Measurements from ENCODE around the gene LMO4. TPM values are rescaled to one million over a fixed set of nuclear protein-coding genes. Genes with fewer than 3 reads are reported as not detected.

LMO4 gene
- total RNA-seq, 1 donor from 2014 or later = 42.9 TPM

GRCh38 chr1:87296206-87296605, 32.5 kb upstream of the LMO4 start:
- Histone ChIP-seq H3K36me3 (ENCODE audit: insufficient read depth, low read length) (no peaks in the 10 kb centered on the region), H3K9ac (ENCODE audit: low read length) (no peak overlapping the region), H4K20me1 (ENCODE audit: insufficient read depth, low read length) (no peaks in the 10 kb centered on the region), H3K27me3 (ENCODE audit: insufficient read depth, low read length) (no peaks in the 10 kb centered on the region), H3K79me2 (ENCODE audit: insufficient read depth, low read length) (no peaks in the 10 kb centered on the region), H3K9me3 (ENCODE audit: insufficient read depth, low read depth, low read length) (no peaks in the 10 kb centered on the region), H3K4me1 (ENCODE audit: insufficient read depth, low read length) (peaks cover 3% of the 10 kb centered on the region), H3K4me3 (ENCODE audit: insufficient read depth, low read depth, low read length) (no peak overlapping the region), H3K27ac (ENCODE audit: low read depth, low read length) (no peak overlapping the region), H2AFZ (ENCODE audit: low read depth, low read length) (no peak overlapping the region), H3K4me2 (ENCODE audit: low read length) (no peak overlapping the region)
- no peak for FAIRE-seq
- peaks cover 3% of the 10 kb centered on the region for H3K27me3 Mint-ChIP-seq (ENCODE audit: low read depth, unreplicated experiment)
- H3K4me3 Mint-ChIP-seq (ENCODE audit: unreplicated experiment) = no peak overlapping the region
- no peak for DNase-seq (ENCODE audit: low read depth)
- peaks cover 2% of the 10 kb centered on the region for H3K9me3 Mint-ChIP-seq (ENCODE audit: unreplicated experiment)
- TF ChIP-seq EZH2 (IDR thresholded peaks at IDR 0.05; ENCODE audit: insufficient read depth, low read length) (no peak), CTCF (IDR thresholded peaks at IDR 0.05; ENCODE audit: insufficient read depth, low read depth, low read length) (no peak)
- peaks cover 1% of the 10 kb centered on the region for H3K36me3 Mint-ChIP-seq (ENCODE audit: low read depth, unreplicated experiment)
- H3K4me1 Mint-ChIP-seq (ENCODE audit: low read depth, unreplicated experiment) = peaks cover 10% of the 10 kb centered on the region
- no peak overlapping the region for H3K27ac Mint-ChIP-seq (ENCODE audit: unreplicated experiment)

DNA sequence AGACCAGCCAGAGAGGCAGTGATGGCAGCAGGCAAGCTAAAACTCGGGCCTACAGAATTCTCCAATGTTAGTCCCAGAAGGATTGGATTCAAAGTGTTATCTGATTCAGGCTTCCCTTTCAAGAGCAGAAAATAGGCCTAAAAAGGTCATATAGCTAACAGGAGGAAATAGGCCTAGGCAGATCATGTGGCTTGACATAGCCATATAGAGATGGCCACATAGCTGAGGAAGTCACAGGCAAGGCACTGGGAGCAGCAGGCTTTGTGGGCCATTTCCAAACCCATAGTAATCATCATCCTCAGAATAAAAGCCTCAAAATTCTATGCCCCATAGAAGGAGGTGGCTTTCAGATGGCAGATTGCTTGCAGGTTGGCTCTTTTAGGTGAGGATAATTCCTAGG, 29.0 kb upstream of the LMO4 start:
- peaks cover 1% of the 10 kb centered on the region for H3K36me3 Mint-ChIP-seq (ENCODE audit: low read depth, unreplicated experiment)
- H3K4me2 ChIP-seq (ENCODE audit: low read length) = no peak overlapping the region
- H3K27me3 Mint-ChIP-seq (ENCODE audit: low read depth, unreplicated experiment) = peaks cover 13% of the 10 kb centered on the region
- FAIRE-seq = no peak
- H4K20me1 ChIP-seq (ENCODE audit: insufficient read depth, low read length) = no peaks in the 10 kb centered on the region
- H3K36me3 ChIP-seq (ENCODE audit: insufficient read depth, low read length) = no peaks in the 10 kb centered on the region
- H3K79me2 ChIP-seq (ENCODE audit: insufficient read depth, low read length) = no peaks in the 10 kb centered on the region
- H3K4me1 ChIP-seq (ENCODE audit: insufficient read depth, low read length) = no peaks in the 10 kb centered on the region
- H2AFZ ChIP-seq (ENCODE audit: low read depth, low read length) = no peak overlapping the region
- no peaks in the 10 kb centered on the region for H3K27me3 ChIP-seq (ENCODE audit: insufficient read depth, low read length)
- no peak overlapping the region for H3K27ac ChIP-seq (ENCODE audit: low read depth, low read length)
- H3K4me1 Mint-ChIP-seq (ENCODE audit: low read depth, unreplicated experiment) = no peaks in the 10 kb centered on the region
- DNase-seq (ENCODE audit: low read depth) = no peak
- H3K9me3 ChIP-seq (ENCODE audit: insufficient read depth, low read depth, low read length) = no peaks in the 10 kb centered on the region
- H3K9ac ChIP-seq (ENCODE audit: low read length) = no peak overlapping the region
- peaks cover 2% of the 10 kb centered on the region for H3K9me3 Mint-ChIP-seq (ENCODE audit: unreplicated experiment)
- TF ChIP-seq EZH2 (IDR thresholded peaks at IDR 0.05; ENCODE audit: insufficient read depth, low read length) (no peak), CTCF (IDR thresholded peaks at IDR 0.05; ENCODE audit: insufficient read depth, low read depth, low read length) (no peak)
- no peak overlapping the region for H3K4me3 ChIP-seq (ENCODE audit: insufficient read depth, low read depth, low read length)
- H3K4me3 Mint-ChIP-seq (ENCODE audit: unreplicated experiment) = no peak overlapping the region
- no peak overlapping the region for H3K27ac Mint-ChIP-seq (ENCODE audit: unreplicated experiment)

GRCh38 chr1:87300628-87301027, 28.1 kb upstream of the LMO4 start:
- Mint-ChIP-seq H3K36me3 (ENCODE audit: low read depth, unreplicated experiment) (peaks cover 1% of the 10 kb centered on the region), H3K9me3 (ENCODE audit: unreplicated experiment) (peaks cover 2% of the 10 kb centered on the region), H3K4me3 (ENCODE audit: unreplicated experiment) (no peak overlapping the region), H3K27me3 (ENCODE audit: low read depth, unreplicated experiment) (peaks cover 13% of the 10 kb centered on the region), H3K27ac (ENCODE audit: unreplicated experiment) (no peak overlapping the region), H3K4me1 (ENCODE audit: low read depth, unreplicated experiment) (no peaks in the 10 kb centered on the region)
- Histone ChIP-seq H3K27ac (ENCODE audit: low read depth, low read length) (no peak overlapping the region), H3K4me2 (ENCODE audit: low read length) (no peak overlapping the region), H4K20me1 (ENCODE audit: insufficient read depth, low read length) (no peaks in the 10 kb centered on the region), H3K79me2 (ENCODE audit: insufficient read depth, low read length) (no peaks in the 10 kb centered on the region), H3K36me3 (ENCODE audit: insufficient read depth, low read length) (no peaks in the 10 kb centered on the region), H3K4me3 (ENCODE audit: insufficient read depth, low read depth, low read length) (no peak overlapping the region), H3K4me1 (ENCODE audit: insufficient read depth, low read length) (no peaks in the 10 kb centered on the region), H3K9ac (ENCODE audit: low read length) (no peak overlapping the region), H2AFZ (ENCODE audit: low read depth, low read length) (no peak overlapping the region), H3K9me3 (ENCODE audit: insufficient read depth, low read depth, low read length) (no peaks in the 10 kb centered on the region), H3K27me3 (ENCODE audit: insufficient read depth, low read length) (no peaks in the 10 kb centered on the region)
- FAIRE-seq (no peak), DNase-seq (ENCODE audit: low read depth) (no peak)
- TF ChIP-seq CTCF (IDR thresholded peaks at IDR 0.05; ENCODE audit: insufficient read depth, low read depth, low read length) (no peak), EZH2 (IDR thresholded peaks at IDR 0.05; ENCODE audit: insufficient read depth, low read length) (no peak)
